LHCN-M2 (cell line): ENCODE results near the gene BCKDK. TPM values are rescaled to one million over a fixed set of nuclear protein-coding genes. Genes with fewer than 3 reads are reported as not detected.
A peak's percentile ranks its signal among the peaks of the same experiment; 100 is the strongest.
"Not testable (repeated sequence)": the region's sequence is repeated elsewhere in the genome, so short reads cannot be mapped to it uniquely, and the experiment has no call there.

Experiments used
- DNase-seq: peaks from one replicate; pipeline ENCODE4 v3.0.0-alpha.2; 2012; ENCODE audit warnings: low read depth
- total RNA-seq: library from RNA; depleted of rRNA; stranded (reverse); fragments of >200 nt; gene quantifications from 2 replicates; pipeline ENCODE4 v1.2.3, GENCODE V29; 2014; rRNA removed

Gene BCKDK
- total RNA-seq, 1 experiment from 2014 or later = 204 TPM

DNA sequence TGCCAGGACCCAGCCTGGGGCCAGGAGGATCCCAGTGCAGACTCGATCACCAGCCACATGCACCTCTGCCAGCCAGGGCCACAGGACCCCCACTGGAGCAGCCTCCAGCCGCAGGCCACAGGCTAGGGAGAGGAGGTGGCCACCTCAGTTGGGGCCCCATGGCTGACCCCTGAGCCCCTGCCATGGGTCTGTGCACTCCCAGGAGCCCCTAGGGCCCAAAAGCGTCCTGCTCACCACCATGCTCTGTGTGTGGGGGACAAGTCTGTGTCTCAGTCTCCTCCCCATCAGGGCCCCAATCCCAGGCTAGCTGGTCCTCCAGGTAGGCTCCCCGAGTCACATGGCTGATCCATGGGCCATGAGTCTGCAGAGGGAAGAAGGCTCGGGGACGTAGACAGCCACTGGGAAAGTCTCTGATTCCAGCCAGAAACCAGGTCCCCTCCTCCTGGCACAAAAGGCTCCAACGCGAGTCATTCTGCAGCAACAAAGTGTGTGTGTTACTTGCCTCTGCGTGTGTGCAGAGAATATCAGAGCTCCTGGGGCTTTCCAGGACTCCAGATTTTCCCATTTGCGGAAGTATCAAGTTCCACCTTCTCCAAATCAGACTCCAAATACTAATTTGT, 33.4 kb downstream of the BCKDK start:
- no peak for DNase-seq

DNA sequence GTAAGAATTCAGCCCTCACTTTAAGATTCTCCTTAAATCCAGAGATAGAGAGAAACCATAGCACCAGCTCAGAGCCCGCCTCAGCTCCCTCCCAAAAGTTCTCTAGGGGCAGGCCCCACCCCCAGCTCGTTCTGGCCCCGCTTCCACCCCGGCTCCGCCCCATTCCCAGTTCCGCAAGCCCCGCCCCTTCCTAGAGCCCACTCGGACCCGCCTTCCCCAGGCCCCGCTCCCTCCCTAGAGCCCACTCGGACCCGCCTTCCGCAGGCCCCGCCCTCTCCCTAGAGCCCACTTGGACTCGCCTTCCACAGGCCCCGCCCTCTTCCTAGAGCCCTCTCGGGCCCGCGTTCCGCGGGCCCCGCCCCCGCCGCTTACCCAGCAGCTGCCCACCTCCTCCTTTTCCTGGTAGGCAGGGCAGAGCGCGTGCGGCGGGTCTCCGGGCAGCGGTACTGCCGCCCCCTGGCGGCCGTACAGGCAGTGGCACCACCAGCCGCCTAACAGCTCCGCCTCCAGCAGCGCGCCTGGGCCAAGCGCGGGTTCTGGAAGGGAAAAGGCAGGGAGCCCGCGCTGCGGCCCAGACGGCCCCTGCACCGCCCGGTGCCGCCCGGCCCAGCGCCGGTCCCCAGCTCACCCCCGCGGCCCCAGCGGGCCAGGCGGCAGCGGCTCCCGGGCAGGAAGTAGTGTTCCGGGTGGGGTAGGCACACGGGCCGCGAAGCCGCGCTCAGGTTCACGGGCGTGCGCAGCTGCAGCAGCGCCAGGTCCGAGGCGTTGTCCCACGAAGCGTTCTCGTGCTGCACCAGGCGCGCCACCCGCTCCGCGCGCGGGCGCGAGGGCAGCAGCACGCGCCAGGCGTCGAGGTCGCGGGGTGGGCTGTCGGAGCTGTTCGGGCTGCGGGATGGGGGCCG, 34.2 kb downstream of the BCKDK start:
- peak; percentile 98 for DNase-seq

DNA sequence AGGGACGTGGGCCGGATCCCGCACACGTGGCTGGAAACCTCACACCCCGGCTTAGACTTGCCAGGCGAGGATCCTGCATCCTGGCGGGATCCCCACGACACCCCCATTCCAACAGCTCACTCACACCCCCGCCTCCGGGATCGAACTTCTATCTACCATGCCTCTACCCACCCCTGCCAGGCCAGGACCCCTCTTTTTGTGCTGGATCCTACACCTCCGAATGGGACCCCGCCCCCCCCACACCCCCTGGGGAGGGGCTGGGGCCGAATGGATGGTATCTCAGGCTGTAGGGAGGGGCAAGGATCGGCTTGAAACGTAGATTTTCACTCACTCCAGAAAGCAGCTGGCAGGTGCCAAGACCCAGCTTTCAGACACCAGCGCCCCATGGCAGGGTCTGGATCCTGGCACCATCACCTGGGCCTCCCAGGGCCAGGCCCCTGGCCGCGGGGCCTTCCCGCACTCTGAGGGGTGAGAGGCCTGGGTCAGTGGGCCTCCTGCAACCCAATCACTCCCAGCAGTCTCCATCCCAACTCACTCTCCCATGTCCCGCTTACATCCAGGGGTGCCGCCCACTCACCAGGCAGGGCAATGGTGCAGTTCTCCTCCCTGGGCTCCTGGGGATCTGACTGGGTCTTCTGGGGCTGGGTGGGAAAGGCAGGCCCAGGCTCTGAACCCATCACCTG, 35.0 kb downstream of the BCKDK start:
- DNase-seq = no peak

DNA sequence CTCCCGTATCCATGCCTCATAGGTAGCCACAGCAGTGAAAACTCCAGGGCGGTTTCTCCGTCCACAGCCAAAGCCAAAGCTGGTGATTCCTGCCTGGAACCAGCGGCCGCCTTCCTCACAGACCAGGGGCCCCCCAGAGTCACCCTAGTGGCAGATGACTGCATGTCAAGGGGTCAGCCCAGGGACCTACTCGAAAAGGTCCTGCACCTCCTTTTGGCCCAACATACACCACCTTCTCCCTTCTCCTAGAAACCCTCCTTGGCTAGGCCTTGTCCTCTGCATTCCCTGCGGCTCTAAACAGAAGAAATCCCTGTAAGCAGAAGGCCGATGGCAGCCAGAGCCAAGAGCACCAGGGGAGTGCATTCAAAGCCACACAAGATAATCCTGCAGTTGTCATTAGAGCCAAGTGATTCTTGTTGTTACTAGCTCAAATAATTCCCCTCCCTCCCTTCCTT, 35.5 kb downstream of the BCKDK start:
- DNase-seq = no peak

DNA sequence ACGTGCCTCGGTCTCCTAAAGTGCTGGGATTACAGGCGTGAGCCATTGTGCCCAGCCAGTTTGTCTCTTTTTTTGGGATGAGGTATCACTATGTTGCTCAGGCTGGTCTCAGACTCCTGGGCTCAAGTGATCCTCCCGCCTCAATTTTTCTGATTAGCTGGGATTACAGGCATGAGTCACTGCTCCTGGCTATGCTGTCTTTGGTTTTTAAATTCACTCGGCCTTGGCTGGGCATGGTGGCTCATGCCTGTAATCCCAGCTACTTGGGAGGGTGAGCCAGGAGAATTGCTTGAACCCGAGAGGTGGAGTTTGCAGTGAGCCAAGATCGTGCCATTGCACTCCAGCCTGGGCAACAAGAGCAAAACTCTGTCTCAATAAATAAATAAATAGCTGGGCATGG, 36.2 kb downstream of the BCKDK start:
- DNase-seq = peak; percentile 8

DNA sequence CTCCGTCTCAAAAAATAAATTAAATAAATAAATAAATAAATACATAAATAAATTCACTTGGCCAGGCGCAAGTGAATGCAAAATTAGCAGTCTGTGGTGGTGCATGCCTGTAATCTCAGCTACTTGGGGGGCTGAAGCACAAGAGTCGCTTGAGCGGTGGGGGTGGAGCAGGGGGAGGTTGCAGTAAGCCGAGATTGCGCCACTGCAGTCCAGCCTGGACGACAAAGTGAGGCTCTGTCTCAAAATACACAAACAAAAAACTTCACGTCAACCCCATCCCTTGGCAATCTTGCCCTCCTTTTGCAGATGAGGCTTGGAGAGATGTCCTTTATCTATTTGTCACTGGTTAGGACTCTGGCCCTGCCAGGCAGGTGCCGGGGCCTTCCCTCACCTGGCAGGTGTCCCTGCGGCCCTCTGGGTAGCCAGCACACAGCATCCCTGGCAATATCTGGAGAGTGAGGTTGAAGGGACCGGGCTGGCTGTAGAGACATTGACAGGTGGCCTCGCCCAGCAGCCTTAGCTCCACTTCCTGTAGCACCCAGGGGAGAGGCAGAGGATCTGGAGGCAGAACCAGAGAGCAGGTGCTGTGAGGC, 37.3 kb downstream of the BCKDK start:
- no peak for DNase-seq

DNA sequence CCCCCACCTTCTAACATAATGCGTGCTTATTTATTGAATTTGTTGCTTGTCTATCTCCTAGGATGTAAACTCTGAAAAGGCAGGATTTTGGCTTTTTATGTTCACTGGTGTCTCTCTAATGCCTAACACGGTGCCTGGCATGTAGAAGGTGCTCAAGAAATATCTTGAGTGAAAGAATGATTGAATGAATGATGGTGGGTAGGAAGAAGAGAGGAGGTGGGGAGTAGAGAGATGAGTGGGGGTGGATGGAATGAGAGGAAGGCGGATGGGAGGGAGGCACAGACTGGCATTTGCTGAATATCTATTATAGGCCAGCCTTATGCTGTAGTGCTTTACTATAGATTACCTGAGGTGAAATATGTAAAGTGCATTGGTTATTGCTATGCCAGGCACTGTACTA, 39.4 kb downstream of the BCKDK start:
- DNase-seq = no peak

DNA sequence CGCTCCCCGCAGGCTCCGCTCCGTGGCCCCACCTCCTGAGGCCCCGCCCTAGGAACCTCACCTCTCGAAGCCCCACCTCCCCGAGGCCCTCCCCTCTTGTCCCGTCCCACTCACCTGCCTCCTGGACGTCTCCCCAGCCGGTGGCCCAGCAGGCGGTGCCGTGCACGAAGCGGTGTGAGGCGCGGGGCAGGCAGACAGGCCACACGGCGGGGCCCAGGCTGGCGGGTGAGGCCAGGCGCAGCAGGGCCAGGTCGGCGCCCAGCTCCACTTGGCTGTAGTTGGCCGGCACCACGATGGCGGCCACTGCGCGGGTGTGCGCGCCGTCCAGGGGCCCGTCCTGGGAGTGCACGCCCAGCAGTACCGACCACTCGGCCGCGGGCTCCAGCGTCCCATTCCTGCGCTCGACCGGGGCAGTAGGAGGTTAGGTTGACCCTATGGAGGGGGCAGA, 40.1 kb downstream of the BCKDK start:
- DNase-seq = no peak

DNA sequence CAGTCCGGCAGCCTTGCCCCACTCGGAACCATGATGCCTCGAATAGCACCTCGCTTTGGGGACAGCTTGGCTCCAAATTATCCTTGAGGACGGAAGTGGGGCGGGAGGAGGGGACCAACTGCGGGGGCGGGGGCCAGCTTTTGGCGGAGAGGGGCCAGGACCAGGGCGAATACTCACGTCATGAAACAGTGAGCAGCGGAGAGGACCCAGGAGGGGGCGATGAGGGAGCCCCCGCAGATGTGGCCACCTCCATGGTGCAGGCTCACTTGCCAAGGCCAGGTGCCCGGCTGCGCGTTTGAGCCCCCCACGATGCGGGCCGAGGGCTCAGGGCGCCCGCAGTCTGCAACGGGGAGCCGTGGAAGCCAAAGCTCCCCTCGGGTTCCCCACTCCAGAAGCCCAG, 40.7 kb downstream of the BCKDK start:
- no peak for DNase-seq

DNA sequence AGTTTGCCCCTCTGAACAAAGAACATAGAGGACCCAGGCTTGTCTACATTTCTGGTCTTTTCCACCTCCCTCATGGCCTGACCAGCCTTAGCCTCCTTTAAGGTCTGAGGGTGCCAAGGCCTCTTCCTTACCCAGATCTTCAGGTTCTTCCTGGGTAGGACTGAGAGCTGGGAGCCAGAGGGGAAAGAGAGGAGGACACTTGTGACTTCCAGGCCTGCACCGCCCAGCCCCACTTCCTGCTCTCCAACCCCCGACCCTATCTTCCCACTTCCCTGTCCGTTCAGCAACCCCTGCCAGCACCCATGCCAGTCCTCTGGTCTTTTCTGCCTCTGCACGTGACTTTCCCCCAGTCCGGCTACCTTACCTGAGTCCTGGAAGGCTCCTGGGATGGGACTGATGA, 41.1 kb downstream of the BCKDK start:
- DNase-seq = no peak

DNA sequence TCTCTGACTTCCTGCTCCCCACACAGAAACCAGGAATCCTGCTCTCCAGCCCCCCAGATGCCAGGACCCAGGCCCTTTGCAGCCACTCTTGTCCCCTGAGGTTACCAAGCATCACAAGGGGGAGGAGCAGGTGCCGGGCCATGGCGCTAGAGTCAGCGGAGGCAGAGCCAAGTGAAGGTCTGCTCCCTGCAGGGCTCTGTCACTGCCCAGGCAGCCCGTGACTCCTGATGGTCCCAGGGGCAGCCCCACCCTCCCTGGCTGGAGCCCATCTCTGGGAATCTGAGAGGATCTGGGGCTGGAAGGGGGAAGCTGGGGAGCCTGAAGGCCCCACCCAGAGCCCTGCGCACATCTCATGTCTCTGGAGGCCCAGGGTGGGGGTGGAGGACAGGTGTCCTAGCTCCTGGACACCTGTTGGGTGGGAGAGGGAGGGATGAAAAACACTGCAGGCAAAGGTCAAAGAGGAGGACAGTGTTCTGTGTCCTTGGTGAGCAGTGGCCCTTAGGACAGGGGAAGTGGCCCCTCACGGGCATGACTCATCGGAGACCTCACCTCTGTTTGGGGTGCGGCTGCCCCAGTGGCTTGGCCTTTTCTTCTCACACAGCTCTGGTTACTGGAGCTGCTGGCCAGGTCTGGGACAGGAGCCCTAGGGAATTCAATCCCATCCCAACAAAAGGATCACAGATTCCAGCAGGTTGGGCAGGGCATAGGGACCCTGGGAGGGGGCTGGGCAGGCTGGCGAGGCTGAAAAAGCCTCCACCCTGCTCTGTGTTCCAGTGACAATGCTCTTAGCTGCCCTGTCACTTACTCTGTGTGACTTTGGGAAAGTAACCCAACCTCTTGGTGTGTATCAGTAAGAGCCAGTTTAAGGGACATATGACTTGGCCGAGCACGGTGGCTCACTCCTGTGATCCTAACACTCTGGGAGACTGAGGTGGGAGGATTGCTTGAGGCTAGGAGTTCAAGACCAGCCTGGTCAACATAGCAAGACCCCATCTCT, 42.0 kb downstream of the BCKDK start, which contains the start of gene PRSS36:
Gene PRSS36, minus strand, starts transcription at position 173 of the 997 bp plus-strand sequence. Its CDS starts 31 bp downstream, at position 142.
- DNase-seq = no peak

DNA sequence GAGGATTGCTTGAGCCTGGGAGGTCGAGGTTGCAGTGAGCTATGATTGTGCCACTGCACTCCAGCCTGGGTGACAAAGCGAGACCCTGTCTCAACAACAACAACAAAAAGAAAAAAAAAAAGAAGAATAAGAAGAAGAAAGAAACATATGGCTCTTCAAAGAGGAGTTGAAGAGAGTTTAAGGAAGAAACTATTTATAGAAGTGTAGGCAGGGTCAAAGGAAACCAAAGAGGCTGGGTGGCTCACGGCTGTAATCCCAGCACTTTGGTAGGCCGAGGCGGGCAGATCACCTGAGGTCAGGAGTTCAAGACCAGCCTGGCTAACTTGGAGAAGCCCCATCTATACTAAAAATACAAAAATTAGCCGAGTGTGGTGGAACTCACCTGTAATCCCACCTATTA, 42.8 kb downstream of the BCKDK start:
- not testable (repeated sequence) for DNase-seq

DNA sequence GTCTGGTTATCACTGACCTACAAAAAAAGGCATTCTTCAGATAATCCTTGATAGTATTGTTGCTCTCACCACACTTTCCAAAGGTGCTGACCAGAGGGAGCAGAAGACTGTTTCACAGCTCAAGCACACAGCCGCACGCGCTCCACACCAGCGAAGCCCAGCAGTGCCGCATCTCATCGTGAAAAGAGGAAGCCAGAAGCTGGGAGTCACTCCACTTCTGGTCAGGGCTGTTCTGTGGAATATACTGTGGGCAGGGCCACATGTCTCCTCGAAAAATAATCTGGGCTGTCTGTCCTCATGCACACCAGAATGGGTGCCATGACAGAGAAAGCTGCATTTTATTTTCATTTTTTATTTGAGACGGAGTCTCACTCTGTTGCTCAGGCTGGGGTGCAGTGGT, 49.0 kb downstream of the BCKDK start:
- DNase-seq = no peak

Other genes starting within 250 kb of the BCKDK start
- gene BCL7C, start 214.3 kb upstream of the BCKDK start, total RNA-seq = 71.5 and 74.5 TPM in 2 replicates
- 2.5 and 4.1 TPM in 2 replicates for gene CTF1, start 211.8 kb upstream of the BCKDK start, total RNA-seq
- gene FBXL19, start 184.8 kb upstream of the BCKDK start, total RNA-seq = 28.6 and 33.2 TPM in 2 replicates
- 62.5 and 73.6 TPM in 2 replicates for gene ORAI3, start 159.3 kb upstream of the BCKDK start, total RNA-seq
- 2.4 and 3.4 TPM in 2 replicates for gene SETD1A, start 150.6 kb upstream of the BCKDK start, total RNA-seq
- gene HSD3B7, start 123.2 kb upstream of the BCKDK start, total RNA-seq = 133 and 143 TPM in 2 replicates
- 1.7 and 4.1 TPM in 2 replicates for gene STX1B, start 97.7 kb upstream of the BCKDK start, total RNA-seq
- gene STX4, start 74.8 kb upstream of the BCKDK start, total RNA-seq = 51.4 and 52.9 TPM in 2 replicates
- 96.0 and 115 TPM in 2 replicates for gene ZNF668, start 34.1 kb upstream of the BCKDK start, total RNA-seq
- gene ZNF646, start 34.0 kb upstream of the BCKDK start, total RNA-seq = 28.5 and 33.0 TPM in 2 replicates
- 9.2 and 9.7 TPM in 2 replicates for gene PRSS53, start 19.4 kb upstream of the BCKDK start, total RNA-seq
- 390 and 435 TPM in 2 replicates for gene VKORC1, start 13.6 kb upstream of the BCKDK start, total RNA-seq
- gene KAT8, start 9.3 kb downstream of the BCKDK start, total RNA-seq = 30.5 and 30.7 TPM in 2 replicates
- not detected in 2 replicates for gene PRSS8, start 27.3 kb downstream of the BCKDK start, total RNA-seq
- gene PRSS36, start 41.7 kb downstream of the BCKDK start, total RNA-seq = 0.40 and 0.64 TPM in 2 replicates
- 42.3 and 58.2 TPM in 2 replicates for gene FUS, start 71.8 kb downstream of the BCKDK start, total RNA-seq
- gene PYCARD, start 94.4 kb downstream of the BCKDK start, total RNA-seq = 7.7 and 10.8 TPM in 2 replicates
- 52.4 and 56.5 TPM in 2 replicates for gene TRIM72, start 105.7 kb downstream of the BCKDK start, total RNA-seq
- not detected in 2 replicates for gene PYDC1, start 108.7 kb downstream of the BCKDK start, total RNA-seq
- 0.11 TPM in 1 of 2 replicates, not detected in the other for gene ITGAM, start 151.6 kb downstream of the BCKDK start, total RNA-seq
- gene ITGAX, start 246.8 kb downstream of the BCKDK start, total RNA-seq = not detected in 2 replicates